Measurements from ENCODE around the gene AOC3.

The AOC3 gene

DNA sequence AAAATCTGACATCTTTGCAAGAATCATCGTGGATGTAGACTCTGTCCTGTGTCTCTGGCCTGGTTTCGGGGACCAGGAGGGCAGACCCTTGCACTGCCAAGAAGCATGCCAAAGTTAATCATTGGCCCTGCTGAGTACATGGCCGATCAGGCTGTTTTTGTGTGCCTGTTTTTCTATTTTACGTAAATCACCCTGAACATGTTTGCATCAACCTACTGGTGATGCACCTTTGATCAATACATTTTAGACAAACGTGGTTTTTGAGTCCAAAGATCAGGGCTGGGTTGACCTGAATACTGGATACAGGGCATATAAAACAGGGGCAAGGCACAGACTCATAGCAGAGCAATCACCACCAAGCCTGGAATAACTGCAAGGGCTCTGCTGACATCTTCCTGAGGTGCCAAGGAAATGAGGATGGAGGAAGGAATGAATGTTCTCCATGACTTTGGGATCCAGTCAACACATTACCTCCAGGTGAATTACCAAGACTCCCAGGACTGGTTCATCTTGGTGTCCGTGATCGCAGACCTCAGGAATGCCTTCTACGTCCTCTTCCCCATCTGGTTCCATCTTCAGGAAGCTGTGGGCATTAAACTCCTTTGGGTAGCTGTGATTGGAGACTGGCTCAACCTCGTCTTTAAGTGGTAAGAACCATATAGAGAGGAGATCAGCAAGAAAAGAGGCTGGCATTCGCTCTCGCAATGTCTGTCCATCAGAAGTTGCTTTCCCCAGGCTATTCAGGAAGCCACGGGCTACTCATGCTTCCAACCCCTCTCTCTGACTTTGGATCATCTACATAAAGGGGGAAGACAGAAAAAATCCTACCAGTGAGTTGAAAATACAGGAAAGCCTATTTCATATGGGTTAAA, 49.7 kb downstream of the AOC3 start, which contains the start of gene G6PC1:
Gene G6PC1 (plus strand): TSS at position 340 of the 872 bp plus-strand sequence. CDS start 78 bp downstream, at position 418.
- no peak for DNase-seq (ENCODE audit: low read depth, low spot score)
- in situ Hi-C loops (cut with HindIII; ENCODE audit: low sequenced_read_pairs) = no loop called here
- TF ChIP-seq, protein P1, sequence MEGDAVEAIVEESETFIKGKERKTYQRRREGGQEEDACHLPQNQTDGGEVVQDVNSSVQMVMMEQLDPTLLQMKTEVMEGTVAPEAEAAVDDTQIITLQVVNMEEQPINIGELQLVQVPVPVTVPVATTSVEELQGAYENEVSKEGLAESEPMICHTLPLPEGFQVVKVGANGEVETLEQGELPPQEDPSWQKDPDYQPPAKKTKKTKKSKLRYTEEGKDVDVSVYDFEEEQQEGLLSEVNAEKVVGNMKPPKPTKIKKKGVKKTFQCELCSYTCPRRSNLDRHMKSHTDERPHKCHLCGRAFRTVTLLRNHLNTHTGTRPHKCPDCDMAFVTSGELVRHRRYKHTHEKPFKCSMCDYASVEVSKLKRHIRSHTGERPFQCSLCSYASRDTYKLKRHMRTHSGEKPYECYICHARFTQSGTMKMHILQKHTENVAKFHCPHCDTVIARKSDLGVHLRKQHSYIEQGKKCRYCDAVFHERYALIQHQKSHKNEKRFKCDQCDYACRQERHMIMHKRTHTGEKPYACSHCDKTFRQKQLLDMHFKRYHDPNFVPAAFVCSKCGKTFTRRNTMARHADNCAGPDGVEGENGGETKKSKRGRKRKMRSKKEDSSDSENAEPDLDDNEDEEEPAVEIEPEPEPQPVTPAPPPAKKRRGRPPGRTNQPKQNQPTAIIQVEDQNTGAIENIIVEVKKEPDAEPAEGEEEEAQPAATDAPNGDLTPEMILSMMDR (IDR thresholded peaks at IDR 0.05; ENCODE audit: low read depth, low read length) = no peak
- no peak within 1 kb of the TSS for H3K4me3 ChIP-seq (ENCODE audit: low read depth, low read length)

DNA sequence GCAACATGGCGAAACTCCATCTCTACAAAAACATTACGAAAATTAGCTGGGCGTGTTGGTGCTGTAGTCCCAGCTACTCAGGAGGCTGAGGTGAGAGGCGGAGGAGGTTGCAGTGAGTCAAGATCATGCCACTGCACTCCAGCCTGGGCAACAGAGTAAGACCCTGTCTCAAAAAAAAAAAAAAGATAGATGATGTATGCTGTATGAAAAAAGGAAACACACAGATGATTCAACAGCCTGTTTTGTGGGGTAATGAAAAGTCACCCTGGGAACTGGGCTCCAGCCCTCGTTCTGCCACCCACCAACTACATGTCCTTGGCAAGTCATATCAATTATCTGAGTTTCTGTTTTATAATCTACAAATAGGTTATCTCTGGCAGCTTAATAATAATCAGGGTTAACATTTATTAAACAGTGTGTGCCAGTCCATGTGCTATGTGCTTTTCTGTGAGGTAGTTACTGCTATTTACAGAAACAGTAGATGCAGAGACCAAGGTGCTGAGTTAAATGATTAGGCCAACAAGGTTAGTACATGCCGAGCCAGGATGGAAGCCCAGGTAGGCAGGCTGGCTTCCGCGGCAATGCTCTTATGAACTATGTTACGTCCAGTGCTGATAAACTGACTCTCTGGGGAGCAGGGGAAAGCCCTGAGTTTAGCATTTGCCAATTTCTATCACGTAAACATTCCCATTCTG, 50.7 kb downstream of the AOC3 start:
- no peak for DNase-seq (ENCODE audit: low read depth, low spot score)
- TF ChIP-seq, protein P1 (IDR thresholded peaks at IDR 0.05; ENCODE audit: low read depth, low read length) = no peak
- H3K4me3 ChIP-seq (ENCODE audit: low read depth, low read length) = no peak overlapping the region
- in situ Hi-C loops (cut with HindIII; ENCODE audit: low sequenced_read_pairs) = no loop called here

DNA sequence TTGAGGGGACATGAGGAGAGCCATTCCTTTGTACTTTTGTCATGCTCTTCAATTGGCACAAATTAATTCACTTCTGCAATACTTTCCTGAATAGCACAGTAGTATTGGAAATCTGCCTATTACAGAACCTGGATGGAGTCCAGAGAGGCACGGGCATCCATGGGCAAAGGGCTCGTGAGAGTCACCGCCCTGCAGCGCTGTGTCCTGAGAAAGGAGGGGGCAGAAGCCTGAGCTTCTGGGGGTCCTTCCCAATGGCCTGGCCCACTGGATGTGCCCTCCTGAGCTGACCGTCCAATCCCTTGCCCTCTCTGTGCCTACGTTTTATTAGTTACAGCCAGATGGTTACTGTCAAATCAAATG, 53.1 kb downstream of the AOC3 start:
- no peak for DNase-seq (ENCODE audit: low read depth, low spot score)
- in situ Hi-C loops (cut with HindIII; ENCODE audit: low sequenced_read_pairs) = no loop called here
- H3K4me3 ChIP-seq (ENCODE audit: low read depth, low read length) = no peak overlapping the region
- TF ChIP-seq, protein P1 (IDR thresholded peaks at IDR 0.05; ENCODE audit: low read depth, low read length) = no peak

DNA sequence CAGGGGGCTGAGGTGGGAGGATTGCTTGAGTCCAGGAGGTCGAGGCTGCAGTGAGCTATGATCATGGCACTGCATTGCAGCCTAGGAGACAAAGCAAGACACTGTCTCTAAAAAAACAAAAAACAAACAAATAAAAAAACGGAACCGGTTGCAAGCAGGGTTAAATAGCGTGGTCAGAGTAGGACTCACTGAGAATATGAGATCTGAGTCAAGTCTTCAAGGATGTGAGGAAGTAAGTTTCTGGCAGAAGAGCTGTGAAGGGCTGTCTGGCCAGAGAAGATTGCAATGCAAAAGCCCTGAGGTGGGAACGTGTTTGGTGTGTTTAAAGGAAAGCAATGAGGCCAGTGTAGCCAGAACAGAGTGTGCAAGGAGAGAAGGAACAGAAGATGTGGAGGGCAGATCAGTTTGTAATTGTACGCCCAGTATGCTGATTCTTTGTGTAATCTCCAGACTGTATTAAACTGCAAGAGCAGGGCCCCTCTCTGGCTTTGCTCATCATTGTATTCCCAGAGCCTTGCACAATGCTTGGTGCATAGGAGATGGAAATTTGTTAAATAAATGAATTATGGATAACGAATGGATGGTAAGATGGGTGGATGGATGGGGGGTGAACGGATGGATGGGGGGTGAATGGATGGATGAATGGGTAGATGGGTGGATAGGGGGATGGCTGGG, 55.9 kb downstream of the AOC3 start:
- in situ Hi-C loops (cut with HindIII; ENCODE audit: low sequenced_read_pairs) = no loop called here
- DNase-seq (ENCODE audit: low read depth, low spot score) = no peak
- TF ChIP-seq, protein P1 (IDR thresholded peaks at IDR 0.05; ENCODE audit: low read depth, low read length) = no peak
- H3K4me3 ChIP-seq (ENCODE audit: low read depth, low read length) = no peak overlapping the region
